Hematopoietic multipotent progenitor cell treated with erythropoietin and hydrocortisone succinate and interleukin-3 and kit ligand, for 17 days (in vitro differentiated cells): ENCODE data around the gene LRIG3.
"Not testable (repeated sequence)": the region's sequence is repeated elsewhere in the genome, so short reads cannot be mapped to it uniquely, and the experiment has no call there.

Source experiments
- DNase-seq: peaks from one replicate; pipeline ENCODE4 v3.0.0-alpha.2; 2015; ENCODE audit warnings: low spot score

Gene LRIG3

DNA sequence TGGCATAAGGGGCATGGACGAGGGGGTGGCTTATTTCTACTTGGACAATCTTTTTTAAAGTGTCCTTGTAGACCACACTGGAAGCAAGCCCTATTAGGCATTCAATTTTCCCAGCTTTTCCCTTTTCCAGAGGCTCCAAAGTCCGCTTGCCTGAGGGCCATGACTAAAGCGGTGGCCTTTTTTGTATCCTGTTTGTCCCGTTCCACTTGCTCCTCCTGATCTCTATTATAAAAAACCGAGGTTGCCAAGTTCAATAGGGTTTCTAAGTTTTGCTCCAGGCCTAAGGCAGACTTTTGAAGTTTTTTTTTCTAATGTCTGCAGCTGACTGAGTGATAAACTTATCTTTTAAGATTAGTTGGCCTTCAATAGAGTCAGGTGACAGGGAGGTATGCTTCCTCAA, 64.7 kb downstream of the LRIG3 start:
- DNase-seq: not testable (repeated sequence)

DNA sequence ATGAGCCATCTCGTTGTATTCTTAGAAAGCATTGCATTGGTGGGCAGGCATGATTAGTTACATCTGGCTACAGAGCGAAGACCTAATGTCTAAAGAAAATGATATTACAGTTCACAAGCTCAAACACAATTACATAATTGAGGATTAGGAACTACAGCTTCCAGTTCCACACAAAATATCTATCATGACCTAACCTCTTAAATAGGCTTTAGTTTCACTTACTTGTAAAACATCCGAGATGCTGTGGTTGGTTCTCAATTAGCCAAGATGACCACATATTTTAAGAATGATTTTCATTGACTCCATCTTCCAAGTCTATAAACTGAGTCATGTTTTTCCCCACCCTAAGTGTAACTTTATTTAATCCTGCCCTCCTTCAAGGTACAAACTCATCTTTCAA, 69.5 kb downstream of the LRIG3 start:
- no peak for DNase-seq

DNA sequence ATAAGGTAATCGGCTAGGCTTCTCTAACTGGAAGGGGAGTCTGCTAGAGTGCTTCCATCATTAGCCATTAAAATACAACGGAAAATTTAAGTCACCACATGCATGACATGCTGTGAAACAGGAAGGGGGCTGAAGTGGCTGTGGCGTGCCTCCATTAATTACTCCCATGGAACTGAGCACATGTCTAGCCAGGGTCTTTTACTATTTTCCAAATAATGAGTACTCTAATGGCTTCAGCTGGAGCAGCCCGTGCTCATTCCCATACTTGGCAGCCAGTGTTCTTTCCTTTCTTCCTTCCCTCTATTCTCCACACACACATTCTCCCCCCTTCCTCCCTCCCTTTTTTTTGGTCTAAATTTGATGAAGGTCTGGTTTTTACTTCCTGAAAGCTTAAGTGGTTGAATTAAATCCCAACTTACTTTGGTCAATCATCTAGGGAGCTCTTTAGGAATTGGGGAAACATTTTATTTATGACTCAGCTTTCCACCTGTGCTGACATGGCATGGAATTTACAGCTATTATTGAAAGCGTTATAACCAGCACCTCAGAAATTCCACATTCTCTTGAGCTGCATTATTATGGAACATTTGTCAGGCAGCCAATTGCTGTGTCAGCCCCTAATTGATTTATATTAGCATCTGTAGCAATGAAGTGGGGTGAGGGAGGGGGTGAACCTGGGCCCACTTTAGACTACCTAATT, 72.3 kb downstream of the LRIG3 start:
- no peak for DNase-seq

DNA sequence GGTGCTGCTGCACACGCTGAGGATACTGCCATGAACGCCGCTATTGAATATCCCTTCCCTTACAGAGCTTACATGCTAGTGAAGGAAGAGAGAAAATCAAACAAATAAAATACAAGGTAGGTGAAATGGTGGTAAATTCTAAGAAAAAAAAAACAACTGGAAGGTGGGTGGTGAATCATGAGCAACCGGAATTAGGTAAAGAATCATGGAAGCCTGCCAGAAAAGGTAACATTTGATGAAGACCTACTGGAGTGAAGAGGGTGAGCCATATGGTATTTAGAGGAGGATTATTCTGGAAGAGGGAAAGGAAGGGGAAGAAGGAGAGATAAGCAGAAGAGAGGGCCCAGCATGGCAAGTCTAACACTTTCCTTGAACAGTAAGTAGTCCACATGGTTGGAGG, 76.1 kb downstream of the LRIG3 start:
- DNase-seq: no peak

DNA sequence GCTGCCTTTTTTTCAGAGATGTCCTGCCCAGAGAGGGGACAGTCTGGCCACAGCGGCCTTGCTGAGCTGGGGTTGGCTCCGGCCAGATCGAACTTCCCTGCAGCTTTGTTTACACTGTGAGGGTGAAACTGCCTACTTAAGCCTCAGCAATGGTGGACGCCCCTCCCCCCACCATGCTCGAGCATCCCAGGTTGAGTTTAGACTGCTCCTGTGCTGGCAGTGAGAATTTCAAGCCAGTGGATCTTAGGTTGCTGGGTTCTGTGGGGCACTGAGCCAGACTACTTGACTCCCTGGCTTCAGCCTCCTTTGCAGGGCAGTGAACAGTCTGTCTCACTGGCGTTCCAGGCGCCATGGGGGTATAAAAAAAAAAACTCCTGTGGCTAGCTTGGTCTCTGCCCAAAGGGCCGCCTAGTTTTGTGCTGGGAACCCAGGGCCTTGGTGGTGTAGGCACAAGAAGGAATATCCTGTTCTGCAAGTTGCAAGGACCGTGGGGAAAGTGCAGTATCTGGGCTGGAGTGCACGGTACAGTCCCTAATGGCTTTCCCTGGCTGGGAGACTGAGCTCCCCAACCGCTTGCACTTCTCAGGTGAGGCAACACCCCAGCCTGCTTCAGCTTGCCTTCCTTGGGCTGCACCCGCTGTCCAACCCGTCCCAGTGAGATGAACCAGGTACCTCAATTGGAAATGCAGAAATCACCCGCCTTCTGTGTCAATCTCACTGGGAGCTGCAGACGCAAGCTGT, 79.1 kb downstream of the LRIG3 start:
- DNase-seq: no peak

DNA sequence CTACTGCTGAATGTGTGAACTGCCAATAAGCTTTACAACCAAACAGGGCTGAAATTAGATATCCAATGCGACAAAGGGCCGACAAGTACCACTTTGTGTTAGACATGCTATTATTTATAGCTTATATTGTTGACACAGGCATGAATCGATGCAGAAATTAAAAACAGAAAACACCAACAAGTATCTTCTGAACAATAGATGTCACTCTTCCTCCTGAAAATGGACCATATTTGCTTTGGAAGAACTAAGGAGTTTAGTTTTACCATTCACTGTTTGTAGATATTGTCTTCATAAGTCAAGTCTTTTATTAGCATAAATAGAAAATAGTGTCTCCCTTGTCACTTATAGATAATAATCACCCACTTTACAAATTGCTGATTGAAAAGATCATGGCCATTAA, 86.5 kb downstream of the LRIG3 start:
- no peak for DNase-seq

DNA sequence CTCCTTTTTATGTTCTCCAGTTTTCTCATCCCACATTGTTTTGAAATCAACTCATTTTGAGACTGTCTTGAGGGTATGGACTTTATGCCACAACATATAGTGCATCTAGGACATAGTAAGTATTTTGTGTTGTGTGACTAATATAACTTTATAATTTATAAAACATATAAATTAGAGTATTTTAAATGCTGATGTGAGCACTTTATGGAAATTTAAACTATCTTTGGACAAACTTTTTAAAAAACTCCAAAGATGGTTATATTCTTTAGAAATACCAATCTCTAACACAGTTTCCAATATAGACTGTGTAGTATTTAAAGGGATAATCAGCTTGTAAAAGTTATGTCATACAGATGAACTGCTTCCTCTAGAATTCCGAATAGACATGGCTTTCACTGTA, 87.4 kb downstream of the LRIG3 start:
- DNase-seq: no peak
